Activated CD4-positive, alpha-beta T cell treated with anti-CD3 and anti-CD28 coated beads for 36 hours (primary cell): ENCODE measurements around the gene ARL13A. TPM values are rescaled to one million over a fixed set of nuclear protein-coding genes. Genes with fewer than 3 reads are reported as not detected.
"Not testable (repeated sequence)": the region's sequence is repeated elsewhere in the genome, so short reads cannot be mapped to it uniquely, and the experiment has no call there.

Experiments used
- ATAC-seq: fragments of 200-7000 bp; cut with Tn5 transposase; one replicate; pipeline ENCODE4 v1.10.0; 2021; ENCODE audit warnings: mild to moderate bottlenecking, moderate library complexity
- CTCF ChIA-PET: fragments of 350-600 bp; sonication (Branson Sonifier 250); formaldehyde crosslinking; loops from one replicate; lab custom pipeline; 2021; ENCODE audit warnings: antibody characterized with exemption; lab: Charles Lee
- POLR2A ChIA-PET: fragments of 350-600 bp; sonication (Branson Sonifier 250); formaldehyde crosslinking; loops from one replicate; lab custom pipeline; 2021; ENCODE audit warnings: antibody characterized with exemption, inconsistent platforms; lab: Charles Lee
- DNase-seq: peaks from one replicate; pipeline ENCODE4 v3.0.0-alpha.2; 2020
- H3K27ac Mint-ChIP-seq: one replicate; pipeline ENCODE4 v1.8.0; 2021; ENCODE audit warnings: mixed read lengths
- H3K27me3 Mint-ChIP-seq: one replicate; pipeline ENCODE4 v1.8.0; 2021; ENCODE audit warnings: mixed read lengths
- H3K36me3 Mint-ChIP-seq: one replicate; pipeline ENCODE4 v1.8.0; 2021; ENCODE audit warnings: low read depth, mixed read lengths
- H3K4me1 Mint-ChIP-seq: one replicate; pipeline ENCODE4 v1.8.0; 2021; ENCODE audit warnings: mixed read lengths
- H3K4me3 Mint-ChIP-seq: one replicate; pipeline ENCODE4 v1.8.0; 2021; ENCODE audit warnings: mild to moderate bottlenecking, moderate library complexity, mixed read lengths
- H3K9me3 Mint-ChIP-seq: one replicate; pipeline ENCODE4 v1.8.0; 2021; ENCODE audit warnings: low read depth, mixed read lengths
- intact Hi-C, 2 experiments: fragments of 100-400 bp; cut with DNase I in 1 of 2; cut with micrococcal nuclease in 1 of 2; formaldehyde crosslinking; loops; one replicate each; pipeline versions ENCODE4 v1.14.2 to v1.15.1; 2022 to 2024; cut with DNase I, micrococcal nuclease
- total RNA-seq, 2 experiments: library from RNA; stranded (reverse); gene quantifications; one replicate each; pipeline ENCODE4 v1.2.3, GENCODE V29; 2021

The ARL13A gene
- total RNA-seq, 2 experiments from 2014 or later, result not detected

GRCh38 chrX:100994352-100995281 lies 25.1 kb downstream of the ARL13A start:
- no peaks in the 10 kb centered on the region for H3K27me3 Mint-ChIP-seq
- ChIA-PET POLR2A (interaction anchor here (0.9 kb wide), 1 partner anchor 66 kb away, joined by 3 read pairs; no protein-coding TSS in a partner anchor), CTCF (no interaction called here)
- ATAC-seq (peak; percentile 88), DNase-seq (peak; percentile 38)
- H3K27ac Mint-ChIP-seq, result peak overlapping the region; percentile 65
- peaks cover 22% of the 10 kb centered on the region for H3K4me1 Mint-ChIP-seq
- intact Hi-C loops, result loop anchor here (1.0 to 10.0 kb wide), 5 partner anchors 58 to 162 kb away; partner anchors contain the start of gene TRMT2B (in 1 of the 2)
- H3K36me3 Mint-ChIP-seq, result peaks cover 6% of the 10 kb centered on the region
- no peak overlapping the region for H3K4me3 Mint-ChIP-seq
- H3K9me3 Mint-ChIP-seq, result no peaks in the 10 kb centered on the region

- no peaks in the 10 kb centered on the region for H3K9me3 Mint-ChIP-seq
- no peaks in the 10 kb centered on the region for H3K27me3 Mint-ChIP-seq
- no peak overlapping the region for H3K4me3 Mint-ChIP-seq
- intact Hi-C loops, result loop anchor here (2.0 to 10.0 kb wide), 4 partner anchors 57 to 163 kb away; partner anchors contain the start of gene TRMT2B (in 1 of the 2)
- POLR2A ChIA-PET, result no interaction called here
- H3K27ac Mint-ChIP-seq, result peak overlapping the region; percentile 65
- H3K36me3 Mint-ChIP-seq, result peaks cover 6% of the 10 kb centered on the region
- ATAC-seq, result peak; percentile 68
- DNase-seq, result peak; percentile 61
- peaks cover 22% of the 10 kb centered on the region for H3K4me1 Mint-ChIP-seq
- CTCF ChIA-PET, result no interaction called here
Measured at GRCh38 chrX:100995469-100995868, 26.0 kb downstream of the ARL13A start.

GRCh38 chrX:100999451-100999850 lies 29.9 kb downstream of the ARL13A start:
- DNase-seq (no peak), ATAC-seq (no peak)
- ChIA-PET POLR2A (no interaction called here), CTCF (interaction anchor here (1.2 kb wide), 1 partner anchor 12 kb away, joined by 3 read pairs; no protein-coding TSS in a partner anchor)
- Mint-ChIP-seq H3K9me3 (no peaks in the 10 kb centered on the region), H3K4me3 (no peak overlapping the region), H3K27ac (no peak overlapping the region), H3K36me3 (peaks cover 7% of the 10 kb centered on the region), H3K27me3 (no peaks in the 10 kb centered on the region), H3K4me1 (peaks cover 17% of the 10 kb centered on the region)
- intact Hi-C loops, result loop anchor here (5.0 to 10.0 kb wide), 3 partner anchors 53 to 167 kb away; partner anchors contain the start of gene TRMT2B (in 1 of the 2)

- Mint-ChIP-seq H3K36me3 (peaks cover 15% of the 10 kb centered on the region), H3K4me3 (no peak overlapping the region), H3K9me3 (no peaks in the 10 kb centered on the region), H3K27me3 (no peaks in the 10 kb centered on the region), H3K27ac (no peak overlapping the region), H3K4me1 (no peaks in the 10 kb centered on the region)
- DNase-seq, result no peak
- intact Hi-C loops, result no loop called here
- CTCF ChIA-PET, result no interaction called here
- POLR2A ChIA-PET, result no interaction called here
- ATAC-seq, result no peak
Measured at GRCh38 chrX:101009090-101009489, 39.6 kb downstream of the ARL13A start.

- H3K9me3 Mint-ChIP-seq, H3K27ac Mint-ChIP-seq, DNase-seq, H3K27me3 Mint-ChIP-seq, H3K4me1 Mint-ChIP-seq, H3K4me3 Mint-ChIP-seq, POLR2A ChIA-PET, ATAC-seq, intact Hi-C loops, CTCF ChIA-PET: not testable (repeated sequence)
- H3K36me3 Mint-ChIP-seq, result peaks cover 20% of the 10 kb centered on the region
Measured at GRCh38 chrX:101012031-101012430, 42.5 kb downstream of the ARL13A start.

GRCh38 chrX:101022020-101022419 lies 52.5 kb downstream of the ARL13A start:
- ATAC-seq (no peak), DNase-seq (no peak)
- intact Hi-C loops, result no loop called here
- no peaks in the 10 kb centered on the region for H3K9me3 Mint-ChIP-seq
- peaks cover 4% of the 10 kb centered on the region for H3K4me1 Mint-ChIP-seq
- H3K36me3 Mint-ChIP-seq, result peaks cover 27% of the 10 kb centered on the region
- H3K27ac Mint-ChIP-seq, result no peak overlapping the region
- ChIA-PET CTCF (no interaction called here), POLR2A (no interaction called here)
- no peaks in the 10 kb centered on the region for H3K27me3 Mint-ChIP-seq
- H3K4me3 Mint-ChIP-seq, result no peak overlapping the region

DNA sequence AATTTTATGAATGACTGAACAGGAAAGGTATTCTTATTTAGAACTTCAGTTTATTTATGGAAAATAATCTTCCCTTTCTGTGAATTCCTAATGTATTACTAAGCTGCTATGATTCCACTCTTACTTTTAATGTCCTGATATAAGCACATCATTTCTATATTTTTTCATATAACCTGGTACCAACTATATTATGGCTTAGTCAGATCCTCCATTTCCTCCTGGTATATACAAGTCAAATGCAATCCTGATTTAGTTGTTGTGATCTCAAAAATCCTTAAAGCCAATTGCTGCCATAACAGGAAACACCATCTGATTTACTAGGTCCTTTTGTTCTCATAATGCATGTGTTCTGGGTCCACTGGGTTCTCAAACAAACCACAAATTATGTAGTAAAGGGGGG lies 55.6 kb downstream of the ARL13A start:
- Mint-ChIP-seq H3K36me3 (peaks cover 31% of the 10 kb centered on the region), H3K4me3 (no peak overlapping the region), H3K4me1 (peaks cover 4% of the 10 kb centered on the region), H3K9me3 (no peaks in the 10 kb centered on the region), H3K27me3 (no peaks in the 10 kb centered on the region), H3K27ac (no peak overlapping the region)
- DNase-seq (no peak), ATAC-seq (no peak)
- CTCF ChIA-PET, result no interaction called here
- intact Hi-C loops, result no loop called here
- POLR2A ChIA-PET, result no interaction called here

DNA sequence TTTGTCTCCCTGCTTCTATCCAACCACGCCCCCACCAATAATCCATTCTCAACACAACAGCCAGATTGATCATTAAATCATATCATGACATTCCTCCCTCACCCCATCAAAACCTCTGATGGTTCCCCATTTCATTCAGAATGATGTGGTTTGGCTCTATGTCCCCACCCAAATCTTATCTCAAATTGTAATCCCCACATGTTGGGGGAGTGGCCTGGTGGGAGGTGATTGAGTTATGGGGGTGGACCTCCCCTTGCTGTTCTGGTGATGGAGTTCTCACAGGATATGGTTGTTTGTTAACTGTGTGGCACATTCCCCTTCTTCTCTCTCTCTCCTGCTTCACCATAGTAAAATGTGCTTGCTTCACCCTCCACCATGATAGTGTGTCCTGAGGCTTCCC lies 59.1 kb downstream of the ARL13A start:
- CTCF ChIA-PET, result no interaction called here
- no peak overlapping the region for H3K4me3 Mint-ChIP-seq
- ATAC-seq, result no peak
- no peaks in the 10 kb centered on the region for H3K27me3 Mint-ChIP-seq
- no peak for DNase-seq
- intact Hi-C loops, result no loop called here
- H3K36me3 Mint-ChIP-seq, result peaks cover 23% of the 10 kb centered on the region
- H3K4me1 Mint-ChIP-seq, result peaks cover 4% of the 10 kb centered on the region
- no peak overlapping the region for H3K27ac Mint-ChIP-seq
- H3K9me3 Mint-ChIP-seq, result no peaks in the 10 kb centered on the region
- POLR2A ChIA-PET, result no interaction called here

DNA sequence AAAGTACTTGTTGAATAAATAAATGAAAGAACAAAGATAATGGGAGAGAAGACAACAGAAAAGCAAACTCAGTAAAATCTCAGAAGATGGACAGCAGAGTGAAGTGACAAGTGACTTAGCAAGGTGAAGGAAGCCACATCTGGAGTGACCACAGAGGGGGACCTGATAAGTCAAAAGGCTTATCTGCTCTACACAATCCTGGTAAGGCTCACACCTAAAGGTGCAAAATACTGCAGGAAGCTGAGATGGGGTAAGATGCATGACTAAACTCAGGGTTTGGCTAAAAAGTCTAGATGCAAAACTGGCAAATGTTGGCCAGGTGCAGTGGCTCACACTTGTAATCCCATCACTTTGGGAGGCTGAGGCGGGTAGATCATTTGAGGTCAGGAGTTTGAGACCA lies 60.2 kb downstream of the ARL13A start:
- CTCF ChIA-PET, result no interaction called here
- H3K27me3 Mint-ChIP-seq, result no peaks in the 10 kb centered on the region
- H3K27ac Mint-ChIP-seq, result no peak overlapping the region
- POLR2A ChIA-PET, result no interaction called here
- H3K9me3 Mint-ChIP-seq, result no peaks in the 10 kb centered on the region
- ATAC-seq (no peak), DNase-seq (no peak)
- peaks cover 4% of the 10 kb centered on the region for H3K4me1 Mint-ChIP-seq
- H3K36me3 Mint-ChIP-seq, result peaks cover 23% of the 10 kb centered on the region
- H3K4me3 Mint-ChIP-seq, result no peak overlapping the region
- intact Hi-C loops, result no loop called here

- POLR2A ChIA-PET, result no interaction called here
- H3K4me1 Mint-ChIP-seq, result peaks cover 6% of the 10 kb centered on the region
- CTCF ChIA-PET, result no interaction called here
- no peak overlapping the region for H3K4me3 Mint-ChIP-seq
- intact Hi-C loops, result no loop called here
- no peak overlapping the region for H3K27ac Mint-ChIP-seq
- ATAC-seq (no peak), DNase-seq (no peak)
- no peaks in the 10 kb centered on the region for H3K9me3 Mint-ChIP-seq
- no peaks in the 10 kb centered on the region for H3K27me3 Mint-ChIP-seq
- H3K36me3 Mint-ChIP-seq, result peaks cover 24% of the 10 kb centered on the region
Measured at GRCh38 chrX:101037231-101037630, 67.7 kb downstream of the ARL13A start.

DNA sequence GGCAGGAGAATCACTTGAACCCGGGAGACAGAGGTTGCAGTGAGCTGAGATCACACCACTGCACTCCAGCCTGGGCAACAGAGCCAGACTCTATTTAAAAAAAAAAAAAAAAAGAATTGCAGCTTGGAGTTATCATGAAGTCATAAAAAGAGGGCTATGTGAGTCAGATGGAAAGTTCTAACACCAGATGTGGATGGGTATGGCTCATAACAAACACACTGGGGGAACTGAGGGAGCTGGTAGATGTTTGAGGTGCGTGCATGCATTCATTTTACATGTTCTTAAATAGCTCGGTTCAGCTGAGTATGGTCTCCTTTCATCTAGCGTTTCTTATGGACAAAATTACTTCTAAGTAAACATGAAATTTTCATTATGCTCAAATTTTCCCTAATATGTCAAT lies 70.7 kb downstream of the ARL13A start:
- intact Hi-C loops, result no loop called here
- H3K27ac Mint-ChIP-seq, result no peak overlapping the region
- ATAC-seq, result peak; percentile 84
- ChIA-PET POLR2A (interaction anchor here (0.6 kb wide), 1 partner anchor 21 kb away, joined by 3 read pairs; no protein-coding TSS in a partner anchor), CTCF (interaction anchor here (0.6 to 1.1 kb wide), 2 partner anchors 52 to 200 kb away, joined by 3 read pairs; no protein-coding TSS in a partner anchor)
- H3K4me3 Mint-ChIP-seq, result no peak overlapping the region
- peaks cover 6% of the 10 kb centered on the region for H3K4me1 Mint-ChIP-seq
- peaks cover 28% of the 10 kb centered on the region for H3K36me3 Mint-ChIP-seq
- H3K27me3 Mint-ChIP-seq, result no peaks in the 10 kb centered on the region
- H3K9me3 Mint-ChIP-seq, result no peaks in the 10 kb centered on the region
- DNase-seq, result peak; percentile 5
